Fibroblast of the aortic adventitia (primary cell): ENCODE measurements around the gene COL4A1. TPM values are rescaled to one million over a fixed set of nuclear protein-coding genes. Genes with fewer than 3 reads are reported as not detected.

Experiments used
- DNase-seq: peaks from one replicate; pipeline ENCODE4 v3.0.0-alpha.2; 2010; ENCODE audit warnings: low read depth
- H3K4me3 ChIP-seq: 2 replicates; pipeline ENCODE4 v1.5.1; 2011; ENCODE audit warnings: low read depth, mild to moderate bottlenecking, control low read depth, low read length, moderate library complexity
- CTCF ChIP-seq: IDR thresholded peaks from 2 replicates; pipeline ENCODE4 v1.5.1; 2011; ENCODE audit warnings: mild to moderate bottlenecking, low read length, control low read depth, inconsistent platforms; ENCODE audit not compliant: insufficient read depth
- total RNA-seq: library from RNA; depleted of rRNA; stranded (reverse); fragments of >200 nt; gene quantifications from 2 replicates; pipeline ENCODE4 v1.2.3, GENCODE V29; 2012; ENCODE audit warnings: low replicate concordance

Gene COL4A1
- total RNA-seq, 1 donor, result 43.7 TPM

DNA sequence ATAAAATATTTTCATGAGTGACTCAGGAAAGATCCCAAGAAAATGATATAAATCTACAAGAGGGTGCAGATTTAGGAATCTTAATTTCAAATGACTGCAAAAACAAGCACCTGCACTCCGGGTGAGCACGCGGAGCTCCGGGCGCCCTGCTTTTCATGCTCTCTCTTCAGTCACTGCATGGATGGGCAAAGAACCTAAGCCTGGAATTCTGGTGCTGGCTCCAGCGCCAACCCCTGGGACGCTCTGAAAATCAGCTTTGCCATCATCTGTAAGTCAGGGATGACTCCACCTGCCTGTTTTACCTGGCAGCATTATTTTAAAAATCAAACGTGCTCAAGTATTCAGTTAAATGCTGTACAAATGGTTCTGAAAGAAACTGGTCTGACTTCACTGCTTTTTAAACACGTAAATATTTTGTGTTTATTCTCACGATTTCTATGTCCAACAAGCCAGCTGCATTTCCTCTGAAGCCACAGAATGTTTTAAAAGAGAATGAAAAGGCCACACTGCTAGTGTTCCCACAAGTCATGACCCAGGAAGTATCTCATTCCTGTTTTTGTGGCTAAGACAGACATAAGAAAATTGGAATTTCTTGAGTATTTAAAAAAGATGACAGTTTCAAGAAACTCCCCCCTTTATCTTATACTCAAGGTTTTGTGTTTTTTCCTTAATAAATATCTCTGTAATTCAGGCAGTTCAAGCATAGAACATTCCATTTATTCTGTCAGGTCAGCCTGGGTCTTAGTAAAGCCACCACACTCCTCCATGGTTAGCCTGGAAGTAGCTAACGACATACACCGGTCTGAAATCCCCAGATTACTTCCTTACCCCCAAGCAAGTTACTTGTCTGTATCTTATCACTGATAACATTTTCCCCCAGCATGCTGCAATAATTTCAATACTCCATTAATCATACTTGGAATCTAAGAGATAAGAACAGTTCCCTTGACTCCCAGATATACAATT, 81.1 kb downstream of the COL4A1 start:
- peak; percentile 55 for DNase-seq
- TF ChIP-seq CTCF, result no peak
- H3K4me3 ChIP-seq, result no peak overlapping the region

- H3K4me3 ChIP-seq, result no peak overlapping the region
- no peak for TF ChIP-seq CTCF
- DNase-seq, result no peak
These were observed 82.0 kb downstream of the COL4A1 start for GRCh38 chr13:110225003-110225402.

- no peak for DNase-seq
- no peak for TF ChIP-seq CTCF
- no peak overlapping the region for H3K4me3 ChIP-seq
These were observed 82.4 kb downstream of the COL4A1 start for GRCh38 chr13:110224519-110224918.

DNA sequence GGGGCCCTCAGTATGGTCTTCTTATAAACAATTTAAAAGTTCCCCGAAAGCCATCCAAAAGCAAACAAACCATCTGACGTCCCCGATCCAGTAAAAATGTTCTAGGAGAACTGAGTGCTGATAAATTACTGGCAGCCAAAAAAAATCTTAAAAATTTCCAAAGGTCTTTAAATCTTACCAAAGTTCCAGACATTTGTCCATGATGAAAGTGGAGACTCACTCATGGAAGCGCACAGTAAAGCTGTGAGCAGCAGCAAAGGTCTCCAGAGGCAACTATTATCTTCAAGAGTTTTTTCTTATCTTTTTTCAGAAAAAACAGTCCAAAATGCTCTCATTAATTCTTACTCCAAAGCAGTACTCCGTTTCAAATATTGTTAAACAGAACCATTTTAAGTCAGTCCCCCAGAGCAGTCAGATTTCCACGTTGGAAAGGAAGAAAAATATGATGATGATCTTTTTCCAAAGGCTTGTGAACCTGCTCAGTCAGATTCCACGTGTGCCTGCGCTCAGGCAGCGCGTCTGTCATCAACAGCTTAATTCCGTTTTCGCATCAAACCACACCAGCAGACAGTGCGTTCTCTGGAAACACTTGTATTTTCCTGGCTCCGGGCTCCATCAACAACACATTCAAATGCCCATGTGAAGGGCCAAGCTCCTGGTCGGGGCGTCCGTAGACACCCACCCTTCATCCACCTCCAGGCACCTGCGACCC, 85.4 kb downstream of the COL4A1 start:
- DNase-seq, result no peak
- no peak overlapping the region for H3K4me3 ChIP-seq
- TF ChIP-seq CTCF, result no peak

- no peak for TF ChIP-seq CTCF
These were observed 86.5 kb downstream of the COL4A1 start for GRCh38 chr13:110220471-110220870.

GRCh38 chr13:110218581-110219201, 88.3 kb downstream of the COL4A1 start:
- DNase-seq, result no peak
- TF ChIP-seq CTCF, result no peak
- no peak overlapping the region for H3K4me3 ChIP-seq

More at GRCh38 chr13:110220471-110220870, 86.5 kb downstream of the COL4A1 start:
- no peak overlapping the region for H3K4me3 ChIP-seq
- no peak for DNase-seq
